ENCODE results near the gene FOLR1. TPM values are rescaled to one million over a fixed set of nuclear protein-coding genes. Genes with fewer than 3 reads are reported as not detected.
A peak's percentile ranks its signal among the peaks of the same experiment; 100 is the strongest.

FOLR1 gene
- total and polyA plus RNA-seq, 7 donors = 0.22 to 0.36 TPM; not detected in 5

GRCh38 chr11:72216638-72217037 is 24.7 kb downstream of the FOLR1 start, which contains the start of gene FOLR2:
Gene FOLR2, plus strand, starts transcription at chr11:72216794. Its CDS starts 1,791 bp downstream, at chr11:72218585.
- 79 to 85% (median 83%) methylated on average over 6 of the region's 6 CpGs for WGBS, 3 donors

GRCh38 chr11:72217841-72218240 is 25.9 kb downstream of the FOLR1 start:
- no peaks in the 10 kb centered on the region for H3K36me3 ChIP-seq (ENCODE audit: insufficient read depth in 1 of 2, low read depth in 1 of 2)
- 16 to 29% (median 29%) methylated on average over 2 of the region's 2 CpGs for WGBS, 3 donors
- H3K4me1 ChIP-seq = peaks cover 6% of the 10 kb centered on the region
- no peak for TF ChIP-seq CTCF (IDR thresholded peaks at IDR 0.05)
- DNase-seq = no peak
- ATAC-seq = no peak
- no peaks in the 10 kb centered on the region for H3K9me3 ChIP-seq
- H3K27me3 ChIP-seq (ENCODE audit: insufficient read depth in 3 of 3, low read length in 2 of 3) = no peaks in the 10 kb centered on the region
- intact Hi-C loops (cut with DNase I) = no loop called here
- no peak overlapping the region for H3K27ac ChIP-seq
- H3K4me3 ChIP-seq = peak overlapping the region; percentile 22

More at GRCh38 chr11:72216638-72217037, 24.7 kb downstream of the FOLR1 start, which contains the start of gene FOLR2:
- TF ChIP-seq CTCF (IDR thresholded peaks at IDR 0.05) = no peak
- intact Hi-C loops (cut with DNase I) = no loop called here
- Histone ChIP-seq H3K27ac (no peak within 1 kb of the TSS), H3K27me3 (ENCODE audit: insufficient read depth in 3 of 3, low read length in 2 of 3) (no peaks in the 10 kb centered on the region), H3K36me3 (ENCODE audit: insufficient read depth in 1 of 2, low read depth in 1 of 2) (no peaks in the 10 kb centered on the region), H3K4me3 (peak within 1 kb of the TSS; percentile 25), H3K4me1 (no peaks in the 10 kb centered on the region), H3K9me3 (no peaks in the 10 kb centered on the region)
- no peak for ATAC-seq
- no peak for DNase-seq

GRCh38 chr11:72218251-72218745 is 26.4 kb downstream of the FOLR1 start:
- Histone ChIP-seq H3K4me1 (peaks cover 6% of the 10 kb centered on the region), H3K36me3 (ENCODE audit: insufficient read depth in 1 of 2, low read depth in 1 of 2) (no peaks in the 10 kb centered on the region), H3K27ac (no peak overlapping the region), H3K4me3 (peak overlapping the region; percentile 22), H3K9me3 (no peaks in the 10 kb centered on the region), H3K27me3 (ENCODE audit: insufficient read depth in 3 of 3, low read length in 2 of 3) (no peaks in the 10 kb centered on the region)
- TF ChIP-seq CTCF (IDR thresholded peaks at IDR 0.05) = no peak
- DNase-seq (no peak), ATAC-seq (no peak)
- WGBS, 3 donors = 84 to 93% (median 85%) methylated on average over 5 of the region's 5 CpGs
- intact Hi-C loops (cut with DNase I) = no loop called here

GRCh38 chr11:72220696-72221363 is 28.9 kb downstream of the FOLR1 start:
- peaks cover 14% of the 10 kb centered on the region for H3K4me1 ChIP-seq
- H3K4me3 ChIP-seq = no peak overlapping the region
- no peak for ATAC-seq
- no peaks in the 10 kb centered on the region for H3K36me3 ChIP-seq (ENCODE audit: insufficient read depth in 1 of 2, low read depth in 1 of 2)
- H3K9me3 ChIP-seq = no peaks in the 10 kb centered on the region
- no peak for DNase-seq
- no peak overlapping the region for H3K27ac ChIP-seq
- WGBS, 3 donors = 85 to 89% (median 88%) methylated on average over 10 of the region's 10 CpGs
- intact Hi-C loops (cut with DNase I) = loop anchor here in 1 of 2 donors (5.0 kb wide), 2 partner anchors 109 to 211 kb away; partner anchors contain the start of genes ANAPC15 and CLPB
- H3K27me3 ChIP-seq (ENCODE audit: insufficient read depth in 3 of 3, low read length in 2 of 3) = no peaks in the 10 kb centered on the region
- no peak for TF ChIP-seq CTCF (IDR thresholded peaks at IDR 0.05)
